ENCODE results near the gene ZNF732. TPM values are rescaled to one million over a fixed set of nuclear protein-coding genes. Genes with fewer than 3 reads are reported as not detected.

The ZNF732 gene
- total RNA-seq, 1 experiment from 2014 or later: not detected

- Histone ChIP-seq H3K4me1 (ENCODE audit: control insufficient read depth in 1 of 2, insufficient read depth in 2 of 2, low read length in 2 of 2) (no peaks in the 10 kb centered on the region), H3K4me3 (replicated peaks in 1 of 2; ENCODE audit: low read depth in 1 of 2, low read length in 2 of 2) (no peak overlapping the region), H3K36me3 (ENCODE audit: control insufficient read depth in 1 of 2, insufficient read depth in 2 of 2, low read length in 2 of 2) (no peaks in the 10 kb centered on the region), H3K9me3 (ENCODE audit: control insufficient read depth in 1 of 2, insufficient read depth in 1 of 2, low read depth in 1 of 2, low read length in 2 of 2) (peaks cover 3 to 22% of the 10 kb centered on the region in 2 experiments; a peak in 2 of 4 replicates), H4K20me1 (ENCODE audit: insufficient read depth) (no peaks in the 10 kb centered on the region), H3K27ac (ENCODE audit: low read depth, low read length) (no peak overlapping the region), H3K79me2 (ENCODE audit: insufficient read depth, low read length) (no peaks in the 10 kb centered on the region), H2AFZ (ENCODE audit: low read depth, low read length, poor library complexity, severe bottlenecking) (no peak overlapping the region), H3K27me3 (ENCODE audit: insufficient read depth, low read length) (no peaks in the 10 kb centered on the region), H3K9me2 (ENCODE audit: insufficient read depth) (no peaks in the 10 kb centered on the region), H3K4me2 (ENCODE audit: low read length) (no peak overlapping the region), H3K9ac (ENCODE audit: low read length) (no peak overlapping the region)
- ATAC-seq: no peak
- ChIA-PET CTCF (no interaction called here), POLR2A (no interaction called here), RAD21 (ENCODE audit: low non-redundant PET in 1 of 2, low total read pairs in 2 of 2, uncharacterized antibody in 2 of 2, unreplicated experiment in 2 of 2) (no interaction called here)
- no peak for TF ChIP-seq YY1 (IDR thresholded peaks at IDR 0.05; ENCODE audit: extremely low read depth, insufficient replicate concordance, low read depth, low read length)
- TF ChIP-seq SRF (IDR thresholded peaks at IDR 0.05; ENCODE audit: low read depth): no peak
- no peak for TF ChIP-seq POLR2A (IDR thresholded peaks at IDR 0.05; ENCODE audit: borderline replicate concordance, extremely low read depth, insufficient read depth, insufficient read length)
- TF ChIP-seq TCF7L2 (IDR thresholded peaks at IDR 0.05; ENCODE audit: borderline replicate concordance, extremely low read depth, insufficient read depth, insufficient read length): no peak
- TF ChIP-seq EZH2phosphoT487 (IDR thresholded peaks at IDR 0.05; ENCODE audit: borderline replicate concordance): no peak
- TF ChIP-seq ZBTB33 (IDR thresholded peaks at IDR 0.05; ENCODE audit: extremely low read depth, insufficient replicate concordance, low read length): no peak
- TF ChIP-seq SP1 (IDR thresholded peaks at IDR 0.05; ENCODE audit: low read depth): no peak
- TF ChIP-seq EZH2 (IDR thresholded peaks at IDR 0.05): no peak
- no peak for TF ChIP-seq CTCF (IDR thresholded peaks at IDR 0.05 in 2 of 3, conservative IDR thresholded peaks at IDR 0.05 in 1 of 3; ENCODE audit: borderline replicate concordance in 1 of 3, insufficient read depth in 1 of 3, low read depth in 2 of 3, low read length in 2 of 3)
- no peak for TF ChIP-seq RAD21 (IDR thresholded peaks at IDR 0.05; ENCODE audit: low read depth)
- no peak for TF ChIP-seq ZNF274 (IDR thresholded peaks at IDR 0.05; ENCODE audit: low read depth, low read length)
- no peak for TF ChIP-seq JUND (IDR thresholded peaks at IDR 0.05)
- TF ChIP-seq POLR2AphosphoS5 (IDR thresholded peaks at IDR 0.05; ENCODE audit: low read depth, low read length): no peak
- TF ChIP-seq EGR1 (IDR thresholded peaks at IDR 0.05; ENCODE audit: low read depth): no peak
- no peak for TF ChIP-seq MAX (IDR thresholded peaks at IDR 0.05)
- intact Hi-C loops (cut with micrococcal nuclease): no loop called here
- BruUV-seq (replicated peaks): no TSS peak
- no peak for DNase-seq (ENCODE audit: low read depth, low spot score)
Observed at GRCh38 chr4:294732-295131, 10.5 kb downstream of the ZNF732 start.

Measured in HCT116 (cell line).